OCI-LY3 (cell line): ENCODE measurements around the gene GRIN2A.

Source experiments
- H2AFZ ChIP-seq: fragments of 200-600, 300-600 bp; shearing (Covaris generic); 2 replicates; pipeline ENCODE4 v1.6.0; 2014; ENCODE audit warnings: antibody characterized with exemption, low read depth, low read length
- H3K27ac ChIP-seq: fragments of 200-600, 300-600 bp; sonication (generic); 2 replicates; pipeline ENCODE4 v1.5.1; 2014; ENCODE audit warnings: mild to moderate bottlenecking, low read length, moderate library complexity, mixed read lengths
- H3K27me3 ChIP-seq: fragments of 200-600, 300-600 bp; sonication (generic); 2 replicates; pipeline ENCODE4 v1.6.1; 2014; ENCODE audit warnings: low read depth, low read length, mixed read lengths
- H3K36me3 ChIP-seq: fragments of 200-600, 300-600 bp; sonication (generic); replicated peaks from 2 replicates; pipeline ENCODE3; 2014; ENCODE audit warnings: low read depth, low read length, mixed read lengths
- H3K4me1 ChIP-seq: fragments of 300-600, 200-600 bp; sonication (generic); 2 replicates; pipeline ENCODE4 v1.6.1; 2014; ENCODE audit warnings: low read length, mixed read lengths
- H3K4me2 ChIP-seq: fragments of 200-600, 300-600 bp; sonication (generic); 2 replicates; pipeline ENCODE4 v1.6.1; 2014; ENCODE audit warnings: low read length, mixed read lengths
- H3K4me3 ChIP-seq: fragments of 300-600, 200-600 bp; sonication (generic); 2 replicates; pipeline ENCODE4 v1.5.1; 2014; ENCODE audit warnings: antibody characterized with exemption, mild to moderate bottlenecking, low read length, moderate library complexity
- H3K79me2 ChIP-seq: fragments of 300-600, 200-600 bp; shearing (Covaris generic); 2 replicates; pipeline ENCODE4 v1.6.1; 2014; ENCODE audit warnings: mild to moderate bottlenecking, low read length, mixed read lengths
- H3K9ac ChIP-seq: fragments of 300-600, 200-600 bp; shearing (Covaris generic); 2 replicates; pipeline ENCODE4 v1.6.0; 2014; ENCODE audit warnings: mild to moderate bottlenecking, low read length, moderate library complexity
- H3K9me3 ChIP-seq: fragments of 200-600, 300-600 bp; shearing (Covaris generic); 2 replicates; pipeline ENCODE4 v1.6.1; 2014; ENCODE audit warnings: low read length, mixed read lengths; ENCODE audit not compliant: insufficient read depth
- H4K20me1 ChIP-seq: fragments of 200-600, 300-600 bp; sonication (generic); 2 replicates; pipeline ENCODE4 v1.6.1; 2016; ENCODE audit warnings: low read length, mixed read lengths; ENCODE audit not compliant: insufficient read depth
- CTCF ChIP-seq: fragments of 200-600, 300-600 bp; sonication (generic); IDR thresholded peaks from 2 replicates; pipeline ENCODE4 v1.5.1; 2014; ENCODE audit warnings: antibody characterized with exemption, low read length, low read depth
- EZH2phosphoT487 ChIP-seq: fragments of 200-600 bp; shearing (Covaris generic); IDR thresholded peaks from 2 replicates; pipeline ENCODE4 v1.6.1; 2018; ENCODE audit warnings: antibody characterized with exemption, mixed run types, low read depth

GRIN2A gene

DNA sequence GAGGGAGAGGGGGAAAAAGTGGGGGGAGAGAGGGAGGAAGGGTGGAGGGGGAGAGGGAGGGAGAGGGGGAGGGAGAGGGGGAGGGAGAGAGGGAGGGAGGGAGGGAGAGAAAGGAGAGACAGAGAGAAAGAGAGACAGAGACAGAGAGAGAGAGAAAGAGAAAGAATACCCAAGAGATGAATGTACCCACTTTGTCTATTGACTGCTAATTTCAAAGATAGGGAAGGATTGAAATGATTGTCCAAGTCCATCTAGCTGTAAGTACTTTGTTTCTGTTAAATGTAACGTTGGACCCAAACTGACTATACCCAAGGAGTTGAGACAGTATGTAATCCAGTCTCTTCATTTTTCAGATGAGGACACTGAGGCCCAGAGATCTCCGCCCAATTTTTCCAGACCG, 374.9 kb downstream of the GRIN2A start:
- Histone ChIP-seq H3K9me3 (no peaks in the 10 kb centered on the region), H3K27ac (no peak overlapping the region), H3K36me3 (peaks cover 5% of the 10 kb centered on the region), H3K79me2 (no peaks in the 10 kb centered on the region), H3K4me1 (no peaks in the 10 kb centered on the region), H3K4me3 (no peak overlapping the region), H3K9ac (no peak overlapping the region), H3K27me3 (no peaks in the 10 kb centered on the region), H4K20me1 (no peaks in the 10 kb centered on the region), H2AFZ (no peak overlapping the region), H3K4me2 (no peak overlapping the region)
- TF ChIP-seq CTCF (no peak), EZH2phosphoT487 (no peak)

GRCh38 chr16:9805109-9805508, 377.1 kb downstream of the GRIN2A start:
- no peaks in the 10 kb centered on the region for H3K9me3 ChIP-seq
- no peaks in the 10 kb centered on the region for H3K27me3 ChIP-seq
- H3K36me3 ChIP-seq, result peaks cover 5% of the 10 kb centered on the region
- H3K4me2 ChIP-seq, result no peak overlapping the region
- no peak overlapping the region for H3K27ac ChIP-seq
- H2AFZ ChIP-seq, result no peak overlapping the region
- TF ChIP-seq EZH2phosphoT487 (no peak), CTCF (no peak)
- no peak overlapping the region for H3K4me3 ChIP-seq
- no peaks in the 10 kb centered on the region for H4K20me1 ChIP-seq
- no peaks in the 10 kb centered on the region for H3K79me2 ChIP-seq
- H3K4me1 ChIP-seq, result peaks cover 7% of the 10 kb centered on the region
- no peak overlapping the region for H3K9ac ChIP-seq

DNA sequence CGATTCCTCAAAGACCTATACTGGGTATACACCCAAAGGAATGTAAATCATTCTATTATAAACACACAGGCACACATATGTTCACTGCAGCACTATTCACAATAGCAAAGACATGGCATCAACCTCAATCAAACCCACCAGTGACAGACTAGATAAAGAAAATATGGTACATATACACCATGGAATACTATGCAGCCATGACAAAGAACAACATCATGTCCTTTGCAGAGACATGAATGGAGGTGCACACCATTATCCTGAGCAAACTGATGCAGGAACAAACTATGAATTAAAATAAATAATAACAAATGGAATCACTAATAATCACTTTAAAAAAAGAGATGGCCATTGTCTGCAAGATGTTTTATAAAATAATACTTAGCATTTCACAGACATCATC, 380.1 kb downstream of the GRIN2A start:
- H3K27ac ChIP-seq, result no peak overlapping the region
- H3K79me2 ChIP-seq, result no peaks in the 10 kb centered on the region
- H3K4me1 ChIP-seq, result peaks cover 7% of the 10 kb centered on the region
- H3K9ac ChIP-seq, result no peak overlapping the region
- no peaks in the 10 kb centered on the region for H3K27me3 ChIP-seq
- H3K4me3 ChIP-seq, result no peak overlapping the region
- H3K9me3 ChIP-seq, result no peaks in the 10 kb centered on the region
- no peak overlapping the region for H2AFZ ChIP-seq
- H3K36me3 ChIP-seq, result no peaks in the 10 kb centered on the region
- TF ChIP-seq EZH2phosphoT487 (no peak), CTCF (no peak)
- H3K4me2 ChIP-seq, result no peak overlapping the region
- H4K20me1 ChIP-seq, result no peaks in the 10 kb centered on the region

- H3K4me1 ChIP-seq, result peaks cover 7% of the 10 kb centered on the region
- no peaks in the 10 kb centered on the region for H4K20me1 ChIP-seq
- no peak overlapping the region for H3K4me2 ChIP-seq
- no peaks in the 10 kb centered on the region for H3K36me3 ChIP-seq
- H2AFZ ChIP-seq, result no peak overlapping the region
- no peaks in the 10 kb centered on the region for H3K27me3 ChIP-seq
- no peak overlapping the region for H3K4me3 ChIP-seq
- H3K79me2 ChIP-seq, result no peaks in the 10 kb centered on the region
- TF ChIP-seq CTCF, result no peak
- no peak for TF ChIP-seq EZH2phosphoT487
- H3K9ac ChIP-seq, result no peak overlapping the region
- H3K9me3 ChIP-seq, result no peaks in the 10 kb centered on the region
- no peak overlapping the region for H3K27ac ChIP-seq
Observed at GRCh38 chr16:9801651-9802050, 380.6 kb downstream of the GRIN2A start.
